ENCODE data around the gene CCDC60.

DNA sequence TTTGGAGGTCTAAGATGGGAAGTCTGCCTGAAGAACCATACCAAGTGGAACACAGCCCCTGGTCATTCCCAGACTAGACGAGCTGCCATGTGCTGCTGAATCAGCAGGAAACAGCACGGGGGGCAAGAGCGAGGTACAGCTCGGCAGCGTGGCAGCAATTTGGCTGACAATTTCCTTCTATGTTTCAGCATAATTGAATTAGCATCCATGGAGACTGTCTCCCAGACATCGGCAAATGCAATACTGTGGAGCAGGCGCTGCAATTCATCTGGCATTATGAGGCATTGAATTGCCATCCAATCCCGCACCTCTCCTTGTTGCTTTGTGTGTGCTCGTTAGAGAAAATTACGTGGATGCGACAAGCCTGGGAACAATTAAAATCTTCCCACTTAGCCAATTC is 46.0 kb upstream of the CCDC60 start:
- TF ChIP-seq, protein P1, sequence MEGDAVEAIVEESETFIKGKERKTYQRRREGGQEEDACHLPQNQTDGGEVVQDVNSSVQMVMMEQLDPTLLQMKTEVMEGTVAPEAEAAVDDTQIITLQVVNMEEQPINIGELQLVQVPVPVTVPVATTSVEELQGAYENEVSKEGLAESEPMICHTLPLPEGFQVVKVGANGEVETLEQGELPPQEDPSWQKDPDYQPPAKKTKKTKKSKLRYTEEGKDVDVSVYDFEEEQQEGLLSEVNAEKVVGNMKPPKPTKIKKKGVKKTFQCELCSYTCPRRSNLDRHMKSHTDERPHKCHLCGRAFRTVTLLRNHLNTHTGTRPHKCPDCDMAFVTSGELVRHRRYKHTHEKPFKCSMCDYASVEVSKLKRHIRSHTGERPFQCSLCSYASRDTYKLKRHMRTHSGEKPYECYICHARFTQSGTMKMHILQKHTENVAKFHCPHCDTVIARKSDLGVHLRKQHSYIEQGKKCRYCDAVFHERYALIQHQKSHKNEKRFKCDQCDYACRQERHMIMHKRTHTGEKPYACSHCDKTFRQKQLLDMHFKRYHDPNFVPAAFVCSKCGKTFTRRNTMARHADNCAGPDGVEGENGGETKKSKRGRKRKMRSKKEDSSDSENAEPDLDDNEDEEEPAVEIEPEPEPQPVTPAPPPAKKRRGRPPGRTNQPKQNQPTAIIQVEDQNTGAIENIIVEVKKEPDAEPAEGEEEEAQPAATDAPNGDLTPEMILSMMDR (IDR thresholded peaks at IDR 0.05), result no peak
- no peak for TF ChIP-seq POLR2A (IDR thresholded peaks at IDR 0.05)
